ENCODE data around the gene LRRC43.

Gene LRRC43, protein sequence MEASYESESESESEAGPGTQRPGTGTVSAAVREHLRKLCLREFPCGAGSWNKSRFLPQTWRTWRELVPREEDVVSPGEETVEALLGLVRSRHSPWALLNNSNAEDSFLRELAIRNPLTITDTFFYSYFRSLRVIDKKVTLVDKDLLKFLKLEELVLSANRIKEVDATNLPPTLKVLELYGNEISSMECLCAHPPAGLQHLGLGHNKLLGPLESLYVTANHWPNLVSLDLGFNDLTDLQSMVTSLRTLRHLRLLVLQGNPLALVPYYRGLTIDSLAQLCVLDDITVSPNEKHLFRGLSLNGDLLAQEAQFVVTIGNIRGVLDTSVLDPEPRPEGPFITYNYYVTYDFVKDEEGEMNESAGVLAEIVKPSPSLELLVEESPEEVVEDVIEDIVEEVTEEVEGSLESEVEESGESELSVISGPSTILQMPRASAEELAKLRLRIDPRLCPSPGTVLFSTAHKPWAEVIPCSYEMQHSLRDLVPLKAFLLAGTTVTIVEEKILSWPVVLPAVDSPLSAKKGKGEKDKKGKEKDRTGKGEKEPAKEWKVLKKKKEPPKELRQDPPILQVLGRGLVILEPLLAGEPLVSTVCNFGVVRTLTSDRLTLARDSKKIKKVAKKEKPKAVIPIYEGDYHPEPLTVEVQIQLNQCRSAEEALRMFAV

DNA sequence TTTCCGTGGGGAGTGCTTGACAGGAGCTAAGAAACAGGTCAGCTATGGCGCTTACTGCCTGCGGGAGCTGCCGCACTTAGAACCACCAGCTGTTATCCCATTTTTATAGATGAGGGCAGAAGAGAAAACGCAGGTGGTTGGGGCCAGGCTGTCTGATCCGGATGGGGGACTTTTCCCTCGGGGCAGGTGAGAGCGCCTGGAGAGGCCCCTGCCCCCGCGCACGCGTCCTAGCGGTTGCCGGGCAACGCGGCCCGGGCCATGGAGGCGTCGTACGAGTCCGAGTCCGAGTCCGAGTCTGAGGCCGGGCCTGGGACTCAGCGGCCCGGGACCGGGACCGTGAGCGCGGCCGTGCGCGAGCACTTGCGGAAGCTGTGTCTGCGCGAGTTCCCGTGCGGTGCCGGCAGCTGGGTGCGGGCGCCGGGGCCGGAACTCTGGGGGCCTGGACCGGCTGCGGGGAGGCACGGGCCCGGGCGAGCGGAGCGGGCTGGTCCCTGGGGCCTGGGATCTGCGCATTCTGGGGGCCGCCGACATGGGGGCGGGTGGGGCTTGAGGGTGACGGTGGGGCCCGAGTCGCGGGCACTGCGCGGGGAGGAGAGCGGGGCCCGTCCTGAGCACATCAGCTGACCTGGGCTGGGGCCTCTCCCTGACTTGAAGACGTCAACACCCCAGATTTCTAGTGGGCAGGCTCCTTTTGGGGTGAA, at the start of gene LRRC43:
LRRC43 (plus strand) TSS at position 237 of the 701 bp plus-strand sequence; CDS start at position 259, 22 bp downstream.
- no peak for DNase-seq

DNA sequence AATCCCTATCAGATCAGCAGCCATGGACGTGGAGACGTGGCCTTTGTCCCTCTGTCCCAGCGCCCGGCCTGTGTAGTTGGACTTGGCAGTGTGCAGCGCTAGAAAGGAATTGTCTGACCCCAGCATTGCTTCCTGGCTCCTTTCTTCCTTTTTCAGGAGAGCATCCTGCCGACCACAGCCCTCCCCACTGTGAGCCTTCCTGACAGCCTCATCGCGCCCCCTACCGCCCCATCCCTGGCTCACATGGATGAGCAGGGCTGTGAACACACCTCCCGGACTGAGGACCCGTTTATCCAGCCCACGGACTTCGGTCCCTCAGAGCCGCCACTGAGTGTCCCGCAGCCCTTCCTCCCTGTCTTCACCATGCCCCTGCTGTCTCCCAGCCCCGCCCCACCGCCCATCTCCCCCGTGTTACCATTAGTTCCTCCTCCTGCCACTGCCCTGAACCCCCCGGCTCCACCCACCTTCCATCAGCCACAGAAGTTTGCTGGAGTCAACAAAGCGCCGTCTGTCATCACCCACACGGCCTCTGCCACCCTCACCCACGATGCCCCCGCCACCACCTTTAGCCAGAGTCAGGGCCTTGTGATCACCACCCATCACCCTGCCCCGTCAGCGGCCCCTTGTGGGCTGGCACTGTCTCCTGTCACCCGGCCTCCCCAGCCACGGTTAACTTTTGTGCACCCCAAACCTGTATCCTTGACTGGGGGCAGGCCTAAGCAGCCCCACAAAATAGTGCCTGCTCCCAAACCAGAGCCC, 49.6 kb upstream of the LRRC43 start:
- no peak for DNase-seq

DNA sequence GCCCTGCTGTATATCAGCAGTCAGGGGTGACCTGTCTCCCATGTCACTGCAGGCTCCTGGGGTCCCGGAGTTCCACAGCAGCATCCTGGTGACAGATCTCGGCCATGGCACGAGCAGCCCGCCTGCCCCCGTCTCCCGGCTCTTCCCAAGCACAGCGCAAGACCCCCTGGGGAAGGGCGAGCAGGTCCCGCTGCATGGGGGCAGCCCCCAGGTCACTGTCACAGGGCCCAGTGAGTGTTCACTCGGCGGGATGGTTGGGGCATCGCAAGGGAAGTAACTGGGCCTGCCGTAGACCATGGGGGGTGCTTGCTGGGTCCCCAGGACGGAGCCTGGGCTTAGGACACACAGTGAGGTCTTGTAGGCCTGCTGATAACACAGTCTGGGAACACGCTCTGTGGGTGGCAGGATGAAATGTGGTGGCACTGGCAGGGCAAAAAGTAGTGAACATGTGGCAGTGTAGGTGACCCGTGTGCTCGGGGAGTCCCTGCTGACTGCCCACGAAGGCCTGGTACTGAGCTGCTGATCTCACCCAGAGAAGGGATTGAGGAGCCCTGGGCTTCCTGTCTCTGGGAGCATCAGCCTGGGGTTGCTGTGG, 47.4 kb upstream of the LRRC43 start:
- no peak for DNase-seq

DNA sequence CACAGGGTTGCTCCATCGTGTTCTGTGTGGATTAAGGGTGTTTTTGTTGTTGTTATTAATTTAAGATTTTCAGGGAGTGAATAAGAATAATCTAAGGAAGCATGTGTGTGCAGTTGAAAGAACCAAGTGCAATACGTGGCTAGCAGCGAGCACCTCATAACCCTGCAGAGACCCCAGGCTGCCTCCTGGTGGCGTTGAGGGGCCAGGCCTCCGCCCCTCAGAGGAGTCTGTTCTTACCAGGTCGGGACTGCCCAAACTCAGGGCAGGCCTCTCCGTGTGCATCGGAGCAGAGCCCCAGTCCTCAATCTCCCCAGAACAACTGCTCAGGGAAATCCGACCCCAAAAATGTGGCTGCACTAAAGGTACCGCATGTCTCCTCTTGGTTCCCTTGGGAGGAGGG, 45.7 kb upstream of the LRRC43 start:
- DNase-seq, result no peak

DNA sequence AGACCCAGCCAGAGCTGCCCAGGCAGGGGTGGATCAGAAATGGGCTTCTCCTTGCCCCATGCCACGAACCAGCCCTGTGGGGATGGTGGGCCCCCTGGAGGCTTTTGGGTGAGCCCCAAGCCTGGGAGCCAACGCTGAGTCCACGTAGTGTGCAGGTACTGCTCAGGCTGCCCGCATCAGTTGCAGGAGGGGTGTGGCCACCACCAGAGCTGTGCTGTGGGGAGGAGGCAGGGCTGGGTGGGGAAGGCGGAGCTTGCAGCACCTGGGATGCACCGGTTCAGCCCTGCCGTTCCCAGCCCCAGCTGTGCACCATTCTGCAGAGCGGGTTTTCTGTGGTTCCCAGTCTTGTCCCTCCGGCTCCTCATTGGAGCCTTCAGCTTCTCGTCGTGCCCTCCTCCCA, 45.2 kb upstream of the LRRC43 start:
- DNase-seq, result no peak

DNA sequence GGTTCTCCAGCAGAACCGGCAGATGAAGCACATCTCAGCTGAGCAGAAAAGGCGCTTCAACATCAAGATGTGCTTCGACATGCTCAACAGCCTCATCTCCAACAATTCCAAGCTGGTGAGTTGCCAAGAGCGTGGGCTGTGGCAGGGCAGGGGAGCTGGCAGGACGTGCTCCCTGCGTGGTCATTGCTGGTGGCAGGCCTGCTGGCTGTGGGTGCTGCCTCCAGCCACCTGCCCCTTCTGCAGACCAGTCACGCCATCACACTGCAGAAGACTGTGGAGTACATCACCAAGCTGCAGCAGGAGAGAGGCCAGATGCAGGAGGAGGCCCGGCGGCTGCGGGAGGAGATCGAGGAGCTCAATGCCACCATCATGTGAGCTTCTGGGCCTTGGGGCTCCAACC, 44.7 kb upstream of the LRRC43 start:
- DNase-seq, result no peak

DNA sequence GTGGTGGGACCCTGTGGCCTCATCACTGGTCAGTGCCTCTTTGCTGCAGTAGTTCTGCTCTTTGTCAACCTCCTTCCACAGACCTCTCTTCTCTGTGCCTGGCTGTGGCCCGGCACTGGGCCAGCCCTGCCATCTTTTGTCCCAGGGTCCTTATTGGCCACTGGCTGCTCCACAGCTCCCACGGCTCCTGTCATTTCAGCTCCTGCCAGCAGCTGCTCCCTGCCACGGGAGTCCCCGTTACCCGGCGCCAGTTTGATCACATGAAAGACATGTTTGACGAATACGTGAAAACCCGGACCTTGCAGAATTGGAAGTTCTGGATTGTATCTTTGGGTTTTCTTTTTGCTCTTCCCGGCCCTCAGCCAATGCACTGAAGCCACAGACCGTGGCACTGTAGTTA, 44.3 kb upstream of the LRRC43 start:
- no peak for DNase-seq

DNA sequence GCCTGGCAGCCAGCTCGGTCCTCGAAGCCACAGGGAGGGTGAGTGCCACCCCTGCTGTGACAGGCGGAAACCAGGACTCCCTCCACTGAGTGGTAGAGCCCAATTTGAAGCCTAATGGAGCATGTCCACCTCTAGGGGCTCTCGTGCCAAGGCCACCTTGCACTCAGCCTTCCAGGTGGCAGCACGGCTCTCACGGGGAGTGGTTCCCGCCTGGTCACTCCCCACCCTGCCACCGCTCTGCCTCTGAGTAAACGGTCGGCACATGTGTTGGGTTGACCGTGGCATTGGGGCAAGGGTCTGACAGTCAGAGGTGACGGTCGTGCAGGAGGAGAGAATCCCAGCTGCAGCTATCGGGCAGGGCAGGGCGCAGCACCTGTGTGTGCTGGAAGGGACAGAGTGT, 43.7 kb upstream of the LRRC43 start:
- DNase-seq, result no peak

DNA sequence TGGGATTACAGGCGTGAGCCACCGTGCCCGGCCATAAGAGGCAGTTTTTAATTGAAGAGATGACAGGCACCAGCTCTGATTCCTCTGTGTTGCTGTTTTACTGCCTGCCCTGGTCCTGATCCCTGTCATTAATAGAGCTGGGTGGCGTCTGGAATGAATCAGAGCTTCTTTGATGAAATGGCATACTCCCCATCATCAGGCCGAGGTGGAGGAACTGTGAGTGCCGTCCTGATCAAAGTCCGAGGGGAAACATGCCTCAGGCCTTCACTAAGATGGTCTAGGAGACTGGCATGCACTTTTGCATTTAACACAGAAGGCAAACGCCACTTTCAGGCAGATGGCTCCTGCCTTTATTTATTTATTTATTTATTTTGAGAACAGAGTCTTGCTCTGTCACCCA, 43.0 kb upstream of the LRRC43 start:
- no peak for DNase-seq

DNA sequence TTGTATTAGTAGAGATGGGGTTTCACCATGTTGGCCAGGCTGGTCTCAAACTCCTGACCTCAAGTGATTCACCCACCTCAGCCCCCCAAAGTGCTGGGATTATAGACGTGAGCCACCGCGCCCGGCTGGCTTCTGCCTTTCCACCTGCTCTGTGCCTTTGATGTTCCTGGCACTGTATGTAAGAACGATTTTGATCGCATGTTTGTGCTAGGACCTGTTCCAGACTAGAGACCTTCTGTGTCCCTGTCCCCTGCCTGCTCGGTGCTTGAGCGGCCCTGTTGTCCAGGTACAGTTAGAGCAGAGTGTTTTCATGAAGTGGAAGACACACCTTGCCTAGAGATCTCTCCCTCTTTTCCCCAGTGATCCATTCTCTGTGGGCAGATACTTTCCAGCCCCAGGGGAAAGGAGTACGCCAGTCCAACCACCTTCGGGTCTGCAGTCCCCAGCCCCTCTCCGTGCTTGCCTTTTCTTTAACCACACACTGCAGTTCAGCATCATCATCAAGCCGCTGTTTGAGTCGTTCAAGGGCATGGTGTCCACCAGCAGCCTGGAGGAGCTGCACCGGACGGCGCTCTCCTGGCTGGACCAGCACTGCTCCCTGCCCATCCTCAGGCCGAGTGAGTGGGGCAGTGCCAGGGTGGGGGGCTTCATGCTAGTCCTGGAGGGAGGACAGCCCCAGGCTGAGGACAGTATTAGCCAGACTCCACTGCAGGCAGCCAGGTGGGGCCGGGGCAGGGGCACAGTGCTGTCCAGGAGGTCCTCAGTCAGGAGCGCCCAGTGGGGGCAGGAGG, 42.3 kb upstream of the LRRC43 start:
- DNase-seq, result no peak

DNA sequence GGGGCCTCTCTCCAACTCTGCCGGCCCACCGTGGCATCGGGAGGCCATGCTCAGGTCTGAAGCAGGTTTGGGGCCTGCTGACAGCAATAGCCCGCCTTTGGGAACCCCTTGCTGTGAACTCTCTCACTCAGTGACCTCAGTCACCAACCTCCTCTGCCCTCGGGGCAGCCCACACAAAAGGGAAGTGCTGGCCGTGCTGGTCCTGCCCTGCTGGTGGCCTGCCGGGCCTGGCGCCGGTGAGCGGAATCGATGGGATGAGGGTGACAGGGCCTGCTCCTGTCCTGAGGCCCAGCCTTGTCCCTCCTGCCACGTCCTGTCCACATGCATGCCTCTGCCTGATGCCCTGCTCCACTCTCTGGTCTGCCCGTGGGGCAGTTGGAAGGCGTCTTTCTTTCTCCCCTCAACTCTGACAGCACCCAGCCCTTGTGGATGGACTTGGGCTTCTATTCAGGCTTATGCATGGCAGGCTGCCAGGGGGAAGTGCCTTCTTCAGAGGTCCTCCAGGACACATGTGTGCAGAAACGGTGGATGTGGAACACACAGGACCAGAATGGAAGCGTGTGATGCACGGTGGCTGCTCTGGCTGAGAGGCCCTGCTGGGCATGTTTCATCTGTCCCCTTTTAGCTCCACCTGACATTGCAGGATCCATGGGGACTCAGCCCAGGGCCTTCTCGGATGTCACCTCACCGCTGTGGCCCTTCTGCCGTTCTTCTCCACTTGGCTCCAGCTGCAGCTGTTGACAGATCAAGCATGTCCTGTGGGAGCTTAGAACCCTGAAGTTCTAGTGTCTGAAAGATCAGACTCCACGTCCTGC, 40.8 kb upstream of the LRRC43 start:
- no peak for DNase-seq

DNA sequence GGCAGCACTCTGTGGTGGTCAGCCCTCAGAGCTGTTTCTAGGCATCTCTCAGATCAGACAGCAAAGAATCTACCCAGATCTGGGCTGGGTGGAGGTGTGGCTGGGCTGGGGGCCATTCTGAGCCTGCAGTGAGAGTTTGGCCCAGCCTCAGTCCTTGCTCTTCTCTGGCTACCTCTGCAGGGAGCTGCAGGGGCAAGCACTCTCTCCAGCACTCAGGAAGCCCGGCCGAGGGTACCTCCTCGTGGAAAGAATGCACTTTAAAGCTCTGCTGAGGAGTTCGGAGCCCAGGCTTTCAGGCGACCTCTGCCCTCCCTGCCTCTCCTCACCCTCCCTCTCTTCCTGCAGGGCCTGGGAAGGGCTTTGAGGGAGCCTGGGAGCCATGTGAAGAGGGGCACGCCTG, 40.1 kb upstream of the LRRC43 start:
- no peak for DNase-seq

DNA sequence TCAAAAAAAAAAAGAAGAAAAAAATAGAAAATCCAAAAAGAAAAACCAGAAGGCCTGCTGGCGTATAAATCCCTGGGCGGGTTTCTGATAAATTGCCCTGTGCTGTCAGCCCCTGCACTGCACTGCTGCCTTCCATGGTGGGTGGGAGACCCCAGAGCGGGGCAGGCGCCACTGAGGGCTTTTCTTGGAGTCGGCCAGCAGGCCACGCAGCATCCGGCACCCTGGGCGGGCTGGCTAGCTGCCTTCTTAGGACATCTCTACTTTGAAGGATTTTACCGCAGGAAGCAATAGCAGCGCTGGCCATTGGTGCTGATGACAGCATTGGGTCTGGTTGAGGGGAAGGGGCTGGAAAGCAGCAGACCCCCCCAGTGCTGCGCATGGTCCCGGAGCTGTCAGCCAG, 38.0 kb upstream of the LRRC43 start:
- DNase-seq, result no peak

DNA sequence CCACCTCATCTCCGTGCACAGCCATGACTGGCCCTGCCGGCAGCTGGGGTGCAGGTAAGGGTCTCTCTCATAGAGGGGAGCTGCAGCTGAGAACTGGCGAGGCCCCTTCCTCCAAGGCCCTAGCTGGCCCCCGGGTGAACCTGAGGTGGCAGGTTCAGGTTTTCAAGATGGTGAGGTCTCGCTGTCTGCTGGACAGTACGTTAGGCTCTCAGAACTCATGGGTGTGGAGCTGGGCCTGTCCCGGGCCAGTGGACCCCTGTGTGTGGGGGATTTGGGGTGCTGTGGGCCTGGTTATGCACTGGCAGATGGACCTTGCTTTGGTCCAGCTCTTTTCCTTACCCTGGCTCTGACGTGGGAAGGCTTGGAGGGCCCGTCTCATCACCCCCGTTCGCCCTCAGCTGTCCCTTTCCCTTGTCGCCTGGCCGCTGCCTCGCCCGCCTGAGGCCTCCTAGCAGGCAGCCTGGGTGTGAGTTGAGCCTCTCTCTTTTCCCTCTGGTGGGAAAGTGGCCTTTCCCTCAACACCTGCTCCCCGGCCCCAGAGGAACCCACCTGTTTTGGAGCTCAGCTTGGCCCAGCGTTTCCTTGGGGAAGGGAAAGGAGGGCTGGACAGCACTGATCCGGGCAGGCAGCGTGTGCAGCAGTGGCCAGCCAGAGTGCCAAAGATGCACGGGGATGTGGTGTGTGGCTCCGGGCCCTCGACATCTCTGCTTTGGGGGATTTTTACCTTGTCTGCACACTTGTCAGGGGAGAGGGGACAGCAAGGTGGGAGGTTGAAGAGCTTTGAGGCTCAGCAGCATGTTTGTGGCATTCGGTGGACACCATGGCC, 37.2 kb upstream of the LRRC43 start:
- no peak for DNase-seq

DNA sequence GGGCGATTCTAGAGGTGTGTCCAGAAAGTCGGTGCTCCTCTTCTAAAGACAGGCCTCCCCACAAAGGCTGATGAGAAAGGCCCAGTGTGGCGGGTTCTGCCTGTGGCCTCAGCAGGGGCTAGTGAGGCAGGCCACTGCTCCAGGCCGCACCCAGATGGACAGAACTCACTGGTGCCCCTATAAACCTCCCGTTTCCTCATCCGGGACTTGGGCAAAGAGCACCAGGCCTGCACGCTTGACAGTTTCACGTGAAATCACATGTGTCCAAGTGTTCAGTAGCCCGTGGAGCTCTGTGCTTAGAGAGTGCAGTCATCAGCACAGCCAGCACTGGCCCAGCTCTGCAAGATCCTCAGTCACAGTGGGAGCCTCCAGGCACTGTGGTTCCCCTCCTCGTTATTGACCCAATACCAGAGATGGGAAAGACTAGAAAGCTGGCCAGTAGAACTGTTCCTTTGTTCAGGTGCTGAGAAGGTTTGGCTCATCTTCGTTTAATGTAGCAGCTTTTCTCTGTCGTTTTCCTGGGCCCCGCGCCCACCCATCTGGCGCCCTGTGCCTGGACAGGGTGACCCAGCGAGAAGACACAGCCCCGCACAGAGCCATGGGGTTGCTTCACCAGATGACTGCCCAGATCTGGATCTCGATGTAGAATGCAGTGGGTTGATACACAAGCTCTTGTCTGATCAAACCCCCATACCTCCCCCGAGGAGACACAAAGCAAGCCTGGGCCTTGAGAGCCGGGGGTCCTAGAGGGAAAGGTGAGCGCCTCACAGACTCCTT, 35.2 kb upstream of the LRRC43 start:
- no peak for DNase-seq

DNA sequence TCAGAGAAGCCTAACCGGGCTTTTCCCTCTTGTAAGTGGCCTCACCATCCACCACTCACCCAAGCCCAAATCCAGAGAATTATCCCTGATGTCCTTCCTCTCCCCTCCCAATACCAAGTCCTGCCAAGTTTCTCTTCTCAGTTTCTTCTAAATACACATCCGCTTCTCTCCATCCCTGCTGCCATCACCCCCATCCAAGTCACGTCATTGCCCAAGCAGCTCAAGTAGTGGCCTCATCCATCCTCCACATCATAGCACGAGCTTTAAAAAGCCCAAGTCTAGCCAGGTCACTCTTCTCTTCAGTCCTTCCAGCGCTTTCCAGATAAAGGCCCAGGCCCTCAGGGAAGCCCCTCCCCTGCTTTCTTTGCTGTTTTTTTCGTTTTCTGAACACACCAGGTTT, 34.3 kb upstream of the LRRC43 start:
- DNase-seq, result no peak

DNA sequence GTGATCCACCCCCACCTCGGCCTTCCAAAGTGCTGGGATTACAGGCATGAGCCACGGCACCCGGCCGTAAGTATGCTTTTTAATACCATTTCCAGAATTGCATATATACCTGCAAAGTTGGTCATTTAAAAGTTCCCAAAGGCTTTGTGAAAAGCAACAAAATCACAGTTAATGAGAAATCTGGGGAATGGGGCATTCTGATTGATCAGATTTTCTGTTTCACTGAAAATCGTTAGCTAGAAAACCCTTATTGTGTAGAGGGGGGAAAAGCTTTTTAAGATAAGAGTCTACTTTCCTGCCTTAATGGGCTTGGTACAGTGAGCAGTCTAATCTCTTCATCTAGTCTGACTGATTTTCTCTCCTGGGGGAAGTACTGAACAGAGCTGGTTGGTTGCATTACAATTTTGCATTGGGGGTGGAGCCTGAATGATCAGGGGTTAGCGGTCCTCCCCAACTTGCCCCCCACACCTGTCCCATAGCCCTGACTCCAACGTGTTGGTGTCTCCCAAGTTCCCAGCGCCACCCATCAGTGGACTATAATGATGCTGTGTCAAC, 32.7 kb upstream of the LRRC43 start:
- no peak for DNase-seq

DNA sequence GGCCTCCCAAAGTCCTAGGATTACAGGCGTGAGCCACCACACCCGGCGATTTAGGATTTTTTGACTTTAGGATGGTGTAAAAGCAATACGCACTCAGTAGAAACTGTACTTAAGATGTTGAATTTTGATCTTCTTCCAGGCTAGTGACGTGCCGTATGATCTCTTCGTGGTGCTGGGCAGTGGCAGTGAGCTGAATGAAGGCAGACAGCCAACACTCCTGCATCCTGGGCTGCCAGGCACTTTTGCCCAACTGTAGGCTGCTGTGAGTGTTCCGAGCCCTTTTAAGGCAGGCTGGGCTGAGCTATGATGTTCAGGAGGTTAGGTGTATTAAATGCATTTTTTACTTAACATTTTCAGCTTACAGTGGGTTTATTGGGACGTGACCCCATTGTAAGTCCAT, 30.2 kb upstream of the LRRC43 start:
- DNase-seq, result no peak

DNA sequence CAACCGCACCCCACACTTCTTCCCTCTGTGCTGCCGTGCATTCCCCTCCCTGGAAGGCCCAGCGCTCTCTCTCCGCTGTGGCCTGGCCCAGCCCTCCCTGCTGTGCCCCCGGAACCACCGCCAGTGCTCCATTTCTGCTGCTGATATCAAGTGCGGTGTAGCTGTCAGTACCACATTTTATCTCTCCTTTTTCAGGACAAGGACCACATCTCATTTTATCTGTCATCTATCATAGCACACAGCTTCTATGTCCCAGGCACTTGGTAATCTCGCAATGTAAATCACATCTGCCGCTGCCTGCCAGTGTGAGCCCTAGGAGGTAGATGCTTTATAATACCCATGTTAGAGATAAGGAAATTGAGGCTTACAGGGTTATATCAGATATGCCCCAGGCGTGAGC, 27.2 kb upstream of the LRRC43 start:
- DNase-seq, result no peak

Data from stimulated activated CD4-positive, alpha-beta T cell treated with anti-CD3 and anti-CD28 coated beads, Interleukin-1b, Interleukin-23, amount 100 ng/mL, for 48 hours (primary cell).